Nephron (organoid): ENCODE data around the gene GPC1.
A peak's percentile ranks its signal among the peaks of the same experiment; 100 is the strongest.

ENCODE experiments used
- H3K27ac Mint-ChIP-seq, 3 experiments: 2 replicates each; pipeline ENCODE4 v1.8.0; 2020; ENCODE audit warnings: mixed read lengths in 3 of 3, mild to moderate bottlenecking in 2 of 3, moderate library complexity in 1 of 3
- H3K27me3 Mint-ChIP-seq: 2 replicates; pipeline ENCODE4 v1.8.0; 2021; ENCODE audit warnings: low read depth, mild to moderate bottlenecking, moderate library complexity, mixed read lengths
- H3K36me3 Mint-ChIP-seq: 2 replicates; pipeline ENCODE4 v1.8.0; 2020; ENCODE audit warnings: low read depth, mixed read lengths
- H3K4me1 Mint-ChIP-seq: 2 replicates; pipeline ENCODE4 v1.8.0; 2020; ENCODE audit warnings: mixed read lengths
- H3K4me3 Mint-ChIP-seq, 3 experiments: 2 replicates each; pipeline ENCODE4 v1.8.0; 2020; ENCODE audit warnings: mild to moderate bottlenecking in 3 of 3, mixed read lengths in 3 of 3, moderate library complexity in 2 of 3
- H3K9me3 Mint-ChIP-seq: 2 replicates; pipeline ENCODE4 v1.8.0; 2020; ENCODE audit warnings: mixed read lengths
- CTCF ChIP-seq, 3 experiments: fragments of 200-600 bp; sonication (generic); IDR thresholded peaks; one replicate each; pipeline ENCODE4 v1.5.0; 2021; ENCODE audit warnings: antibody characterized with exemption in 3 of 3; ENCODE audit not compliant: unreplicated experiment in 3 of 3

GPC1 gene

GRCh38 chr2:240511351-240512108, 76.1 kb downstream of the GPC1 start:
- TF ChIP-seq CTCF (IDR thresholded peaks at IDR 0.05; ENCODE audit: unreplicated experiment in 3 of 3), result no peak

GRCh38 chr2:240512109-240512485, 76.6 kb downstream of the GPC1 start:
- Mint-ChIP-seq H3K27ac (no peak overlapping the region), H3K4me3 (no peak overlapping the region), H3K9me3 (no peaks in the 10 kb centered on the region), H3K27me3 (peaks cover 3% of the 10 kb centered on the region), H3K4me1 (no peaks in the 10 kb centered on the region), H3K36me3 (peaks cover 11% of the 10 kb centered on the region)
- TF ChIP-seq CTCF (IDR thresholded peaks at IDR 0.05; ENCODE audit: unreplicated experiment in 3 of 3), result no peak

More at GRCh38 chr2:240511351-240512108, 76.1 kb downstream of the GPC1 start:
- Mint-ChIP-seq H3K36me3 (peaks cover 11% of the 10 kb centered on the region), H3K4me3 (no peak overlapping the region), H3K9me3 (no peaks in the 10 kb centered on the region), H3K27ac (no peak overlapping the region), H3K4me1 (no peaks in the 10 kb centered on the region), H3K27me3 (peaks cover 3% of the 10 kb centered on the region)

DNA sequence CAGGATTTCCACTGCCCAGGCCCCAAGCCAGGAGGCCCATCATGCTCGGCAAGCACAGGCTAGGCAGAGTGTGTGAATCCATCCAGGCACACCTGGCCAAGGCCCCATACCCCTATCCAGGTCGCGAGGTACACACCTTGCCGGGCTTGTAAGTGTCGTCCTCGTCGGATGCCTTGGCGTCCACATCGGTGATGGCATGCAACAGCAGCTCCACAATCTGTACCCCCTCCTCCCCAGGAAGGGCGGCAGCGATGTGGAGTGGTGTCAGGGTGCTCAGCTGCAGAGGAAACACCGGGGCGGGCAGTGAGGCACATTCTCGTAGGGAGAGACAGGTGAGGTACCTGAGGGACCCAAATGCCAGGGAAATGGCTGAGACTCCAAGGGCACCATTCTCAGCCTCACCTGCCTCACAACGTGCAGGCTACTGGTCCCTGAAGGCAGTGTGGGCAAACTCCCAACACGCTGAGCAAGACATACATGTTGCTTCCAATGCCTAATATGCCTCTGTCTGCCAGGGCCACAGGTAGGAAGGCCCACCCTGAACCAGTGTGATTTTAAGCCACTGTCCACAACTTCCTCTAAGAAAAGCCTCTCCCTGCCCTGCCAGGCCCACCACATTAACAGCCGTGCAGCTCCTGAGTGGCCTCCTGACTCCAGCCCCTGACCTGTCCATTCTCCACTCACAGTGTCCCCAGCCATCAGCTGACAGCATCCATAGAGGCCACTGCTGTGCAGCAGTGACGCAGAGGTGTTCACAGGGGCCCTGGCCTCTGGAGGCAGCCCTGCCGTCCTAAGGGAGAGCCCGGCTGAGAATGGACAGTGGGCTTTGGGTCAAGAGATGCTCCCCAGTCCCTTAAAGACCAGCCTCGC, 77.4 kb downstream of the GPC1 start:
- Mint-ChIP-seq H3K9me3 (no peaks in the 10 kb centered on the region), H3K36me3 (peaks cover 15% of the 10 kb centered on the region), H3K27me3 (peaks cover 3% of the 10 kb centered on the region), H3K4me1 (no peaks in the 10 kb centered on the region), H3K27ac (no peak overlapping the region), H3K4me3 (no peak overlapping the region)
- TF ChIP-seq CTCF (IDR thresholded peaks at IDR 0.05; ENCODE audit: unreplicated experiment in 3 of 3), result no peak

- H3K4me3 Mint-ChIP-seq, result no peak overlapping the region
- no peak overlapping the region for H3K27ac Mint-ChIP-seq
- peaks cover 3% of the 10 kb centered on the region for H3K27me3 Mint-ChIP-seq
- H3K9me3 Mint-ChIP-seq, result no peaks in the 10 kb centered on the region
- H3K4me1 Mint-ChIP-seq, result peaks cover 1% of the 10 kb centered on the region
- TF ChIP-seq CTCF (IDR thresholded peaks at IDR 0.05; ENCODE audit: unreplicated experiment in 3 of 3), result peak; percentile 60 to 72 (median 67)
- H3K36me3 Mint-ChIP-seq, result peaks cover 17% of the 10 kb centered on the region
Observed at GRCh38 chr2:240513549-240514287, 78.3 kb downstream of the GPC1 start.

DNA sequence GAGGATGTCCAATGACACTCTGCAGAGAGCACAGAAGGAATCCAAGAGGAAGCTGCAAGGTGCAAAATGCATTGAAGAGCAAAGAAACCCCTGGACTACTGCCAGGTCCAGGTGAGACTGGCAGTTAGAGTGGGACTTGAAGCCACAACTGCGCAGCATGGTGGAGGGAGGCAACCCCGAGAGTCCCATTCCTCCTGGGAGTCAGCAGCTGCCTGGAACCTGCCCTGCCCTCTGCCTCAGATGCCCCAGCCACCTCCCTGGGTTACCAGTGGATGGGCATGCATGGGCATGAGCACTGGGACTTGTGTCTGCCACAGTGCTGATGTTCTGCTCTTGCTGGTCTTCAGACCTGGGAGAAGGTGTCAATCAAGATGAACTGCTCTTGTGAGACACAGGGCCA, 79.2 kb downstream of the GPC1 start:
- Mint-ChIP-seq H3K27ac (no peak overlapping the region), H3K9me3 (no peaks in the 10 kb centered on the region), H3K4me3 (no peak overlapping the region), H3K27me3 (peaks cover 3% of the 10 kb centered on the region), H3K4me1 (peaks cover 10% of the 10 kb centered on the region), H3K36me3 (peaks cover 22% of the 10 kb centered on the region)
- TF ChIP-seq CTCF (IDR thresholded peaks at IDR 0.05; ENCODE audit: unreplicated experiment in 3 of 3), result no peak
